WTC11 (cell line): ENCODE data around the gene RSL1D1. TPM values are rescaled to one million over a fixed set of nuclear protein-coding genes. Genes with fewer than 3 reads are reported as not detected.
A peak's percentile ranks its signal among the peaks of the same experiment; 100 is the strongest.

Source experiments
- ATAC-seq: fragments of 200-7000 bp; cut with Tn5 transposase; 2 replicates; pipeline ENCODE4 v1.10.0; 2021; ENCODE audit warnings: mild to moderate bottlenecking, moderate library complexity
- CTCF ChIA-PET: fragments of 300-600 bp; sonication (Branson Sonifier 250); formaldehyde crosslinking; loops from one replicate; lab custom pipeline; 2021; ENCODE audit warnings: antibody characterized with exemption; lab: Charles Lee
- POLR2A ChIA-PET: fragments of 350-600 bp; sonication (Branson Sonifier 250); formaldehyde crosslinking; loops from one replicate; lab custom pipeline; 2021; ENCODE audit warnings: antibody characterized with exemption; lab: Charles Lee
- DNase-seq: peaks from one replicate; pipeline ENCODE4 v3.0.0; 2021; ENCODE audit warnings: low spot score
- H3K27ac Mint-ChIP-seq: 2 replicates; pipeline ENCODE4 v1.8.0; 2021; ENCODE audit warnings: mixed read lengths
- H3K27me3 Mint-ChIP-seq: 2 replicates; pipeline ENCODE4 v1.8.0; 2021; ENCODE audit warnings: low read depth, mild to moderate bottlenecking, moderate library complexity, mixed read lengths
- H3K36me3 Mint-ChIP-seq: 2 replicates; pipeline ENCODE4 v1.8.0; 2021; ENCODE audit warnings: mixed read lengths
- H3K4me1 Mint-ChIP-seq: 2 replicates; pipeline ENCODE4 v1.8.0; 2022; ENCODE audit warnings: mixed read lengths
- H3K4me3 Mint-ChIP-seq: 2 replicates; pipeline ENCODE4 v1.8.0; 2021; ENCODE audit warnings: mild to moderate bottlenecking, moderate library complexity, mixed read lengths
- H3K9me3 Mint-ChIP-seq: 2 replicates; pipeline ENCODE4 v1.8.0; 2021; ENCODE audit warnings: mixed read lengths
- EMX1 ChIP-seq: fragments of 250-450 bp; sonication (Bioruptor Pico); IDR thresholded peaks from 2 replicates; pipeline ENCODE4 v1.8.0; 2021; ENCODE audit warnings: mild to moderate bottlenecking
- ESRRA ChIP-seq: sonication (generic); formaldehyde crosslinking; IDR thresholded peaks from 2 replicates; pipeline ENCODE4 v1.8.1; 2022; ENCODE audit warnings: mild to moderate bottlenecking, missing genetic modification reagents, borderline replicate concordance
- HMGA2 ChIP-seq: fragments of 250-450 bp; sonication (Bioruptor Pico); IDR thresholded peaks from 2 replicates; pipeline ENCODE4 v1.4.0; 2021; ENCODE audit warnings: mild to moderate bottlenecking, moderate library complexity
- KAT7 ChIP-seq: sonication (generic); formaldehyde crosslinking; IDR thresholded peaks from 2 replicates; pipeline ENCODE4 v1.8.1; 2023; ENCODE audit warnings: missing genetic modification reagents, mild to moderate bottlenecking, borderline replicate concordance
- MXD4 ChIP-seq: fragments of 250-450 bp; sonication (Bioruptor Pico); IDR thresholded peaks from 2 replicates; pipeline ENCODE4 v1.8.0; 2021; ENCODE audit warnings: mild to moderate bottlenecking, moderate library complexity, borderline replicate concordance
- NFYB ChIP-seq: sonication (generic); formaldehyde crosslinking; conservative IDR thresholded peaks from 2 replicates; pipeline ENCODE4 v1.8.0; 2022; ENCODE audit warnings: low read depth, missing genetic modification reagents
- SMAD4 ChIP-seq: sonication (generic); formaldehyde crosslinking; IDR thresholded peaks from 2 replicates; pipeline ENCODE4 v1.8.0; 2022; ENCODE audit warnings: mild to moderate bottlenecking, missing genetic modification reagents
- ZMAT4 ChIP-seq: fragments of 250-450 bp; sonication (Bioruptor Pico); IDR thresholded peaks from 2 replicates; pipeline ENCODE4 v1.9.0; 2021; ENCODE audit warnings: mild to moderate bottlenecking
- ZNF317 ChIP-seq: sonication (generic); formaldehyde crosslinking; IDR thresholded peaks from 2 replicates; pipeline ENCODE4 v1.8.1; 2023; ENCODE audit warnings: low read depth, mild to moderate bottlenecking, moderate library complexity, missing genetic modification reagents, borderline replicate concordance
- ZNF396 ChIP-seq: fragments of 250-450 bp; sonication (Bioruptor Pico); IDR thresholded peaks from 2 replicates; pipeline ENCODE4 v1.8.0; 2021; ENCODE audit warnings: mild to moderate bottlenecking, moderate library complexity, borderline replicate concordance
- ZNF416 ChIP-seq: fragments of 250-450 bp; sonication (Bioruptor Pico); IDR thresholded peaks from 2 replicates; pipeline ENCODE4 v1.9.0; 2021; ENCODE audit warnings: mild to moderate bottlenecking, inconsistent platforms
- ZNF532 ChIP-seq: fragments of 250-450 bp; sonication (Bioruptor Pico); IDR thresholded peaks from 2 replicates; pipeline ENCODE4 v1.9.0; 2021; ENCODE audit warnings: mild to moderate bottlenecking, borderline replicate concordance
- total RNA-seq: library from RNA; stranded (reverse); gene quantifications from 3 replicates; pipeline ENCODE4 v1.2.3, GENCODE V29; 2021
- TF ChIP-seq, protein P1 (sequence below): sonication (generic); formaldehyde crosslinking; IDR thresholded peaks from 2 replicates; pipeline ENCODE4 v1.8.1; 2023; ENCODE audit warnings: mild to moderate bottlenecking, missing genetic modification reagents, borderline replicate concordance
- TF ChIP-seq, protein P2 (sequence below): sonication (generic); formaldehyde crosslinking; IDR thresholded peaks from 2 replicates; pipeline ENCODE4 v1.8.1; 2023; ENCODE audit warnings: mild to moderate bottlenecking, missing genetic modification reagents, moderate library complexity
- TF ChIP-seq, protein P3 (sequence below): sonication (generic); formaldehyde crosslinking; IDR thresholded peaks from 2 replicates; pipeline ENCODE4 v1.8.1; 2022; ENCODE audit warnings: mild to moderate bottlenecking, missing genetic modification reagents, moderate library complexity, borderline replicate concordance

The RSL1D1 gene
- total RNA-seq, 1 experiment from 2014 or later, result 227 TPM

DNA sequence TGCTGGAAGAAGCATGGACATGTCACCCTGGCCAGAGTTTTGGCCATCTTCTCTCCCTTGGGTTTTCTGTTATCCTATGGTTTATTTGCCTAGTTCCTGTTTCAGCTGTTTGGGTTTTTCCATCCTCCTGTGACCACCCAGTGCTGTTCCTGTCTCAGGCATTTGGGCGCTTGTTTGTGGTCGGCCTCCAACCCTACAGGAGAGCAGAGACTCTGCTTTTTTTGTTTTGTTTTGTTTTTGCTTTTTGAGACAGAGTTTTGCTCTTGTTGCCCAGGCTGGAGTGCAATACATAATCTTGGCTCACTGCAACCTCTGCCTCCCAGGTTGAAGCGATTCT, 51.0 kb downstream of the RSL1D1 start (continued):
- no peak for TF ChIP-seq ZNF532 (CRISPR knock-in tag)
- TF ChIP-seq, all 79 proteins: peak for 0

GRCh38 chr16:11799509-11800381, 51.6 kb downstream of the RSL1D1 start:
- CTCF ChIA-PET, result interaction anchor here (3.5 kb wide), 1 partner anchor 22 kb away, joined by 15 read pairs; no protein-coding TSS in a partner anchor
- TF ChIP-seq NFYB (CRISPR knock-in tag) (no peak), HMGA2 (CRISPR knock-in tag) (no peak), ZNF317 (CRISPR knock-in tag) (no peak), SMAD4 (no peak), KAT7 (CRISPR knock-in tag) (no peak), MXD4 (CRISPR knock-in tag) (no peak), ZNF416 (CRISPR knock-in tag) (no peak), EMX1 (CRISPR knock-in tag) (no peak), ESRRA (CRISPR knock-in tag) (no peak), ZMAT4 (CRISPR knock-in tag) (no peak), ZNF396 (CRISPR knock-in tag) (no peak)
- TF ChIP-seq, protein P1, sequence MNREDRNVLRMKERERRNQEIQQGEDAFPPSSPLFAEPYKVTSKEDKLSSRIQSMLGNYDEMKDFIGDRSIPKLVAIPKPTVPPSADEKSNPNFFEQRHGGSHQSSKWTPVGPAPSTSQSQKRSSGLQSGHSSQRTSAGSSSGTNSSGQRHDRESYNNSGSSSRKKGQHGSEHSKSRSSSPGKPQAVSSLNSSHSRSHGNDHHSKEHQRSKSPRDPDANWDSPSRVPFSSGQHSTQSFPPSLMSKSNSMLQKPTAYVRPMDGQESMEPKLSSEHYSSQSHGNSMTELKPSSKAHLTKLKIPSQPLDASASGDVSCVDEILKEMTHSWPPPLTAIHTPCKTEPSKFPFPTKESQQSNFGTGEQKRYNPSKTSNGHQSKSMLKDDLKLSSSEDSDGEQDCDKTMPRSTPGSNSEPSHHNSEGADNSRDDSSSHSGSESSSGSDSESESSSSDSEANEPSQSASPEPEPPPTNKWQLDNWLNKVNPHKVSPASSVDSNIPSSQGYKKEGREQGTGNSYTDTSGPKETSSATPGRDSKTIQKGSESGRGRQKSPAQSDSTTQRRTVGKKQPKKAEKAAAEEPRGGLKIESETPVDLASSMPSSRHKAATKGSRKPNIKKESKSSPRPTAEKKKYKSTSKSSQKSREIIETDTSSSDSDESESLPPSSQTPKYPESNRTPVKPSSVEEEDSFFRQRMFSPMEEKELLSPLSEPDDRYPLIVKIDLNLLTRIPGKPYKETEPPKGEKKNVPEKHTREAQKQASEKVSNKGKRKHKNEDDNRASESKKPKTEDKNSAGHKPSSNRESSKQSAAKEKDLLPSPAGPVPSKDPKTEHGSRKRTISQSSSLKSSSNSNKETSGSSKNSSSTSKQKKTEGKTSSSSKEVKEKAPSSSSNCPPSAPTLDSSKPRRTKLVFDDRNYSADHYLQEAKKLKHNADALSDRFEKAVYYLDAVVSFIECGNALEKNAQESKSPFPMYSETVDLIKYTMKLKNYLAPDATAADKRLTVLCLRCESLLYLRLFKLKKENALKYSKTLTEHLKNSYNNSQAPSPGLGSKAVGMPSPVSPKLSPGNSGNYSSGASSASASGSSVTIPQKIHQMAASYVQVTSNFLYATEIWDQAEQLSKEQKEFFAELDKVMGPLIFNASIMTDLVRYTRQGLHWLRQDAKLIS (CRISPR knock-in tag), result no peak
- TF ChIP-seq, protein P2, sequence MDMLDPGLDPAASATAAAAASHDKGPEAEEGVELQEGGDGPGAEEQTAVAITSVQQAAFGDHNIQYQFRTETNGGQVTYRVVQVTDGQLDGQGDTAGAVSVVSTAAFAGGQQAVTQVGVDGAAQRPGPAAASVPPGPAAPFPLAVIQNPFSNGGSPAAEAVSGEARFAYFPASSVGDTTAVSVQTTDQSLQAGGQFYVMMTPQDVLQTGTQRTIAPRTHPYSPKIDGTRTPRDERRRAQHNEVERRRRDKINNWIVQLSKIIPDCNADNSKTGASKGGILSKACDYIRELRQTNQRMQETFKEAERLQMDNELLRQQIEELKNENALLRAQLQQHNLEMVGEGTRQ, result no peak
- TF ChIP-seq, protein P3, sequence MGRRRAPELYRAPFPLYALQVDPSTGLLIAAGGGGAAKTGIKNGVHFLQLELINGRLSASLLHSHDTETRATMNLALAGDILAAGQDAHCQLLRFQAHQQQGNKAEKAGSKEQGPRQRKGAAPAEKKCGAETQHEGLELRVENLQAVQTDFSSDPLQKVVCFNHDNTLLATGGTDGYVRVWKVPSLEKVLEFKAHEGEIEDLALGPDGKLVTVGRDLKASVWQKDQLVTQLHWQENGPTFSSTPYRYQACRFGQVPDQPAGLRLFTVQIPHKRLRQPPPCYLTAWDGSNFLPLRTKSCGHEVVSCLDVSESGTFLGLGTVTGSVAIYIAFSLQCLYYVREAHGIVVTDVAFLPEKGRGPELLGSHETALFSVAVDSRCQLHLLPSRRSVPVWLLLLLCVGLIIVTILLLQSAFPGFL, result no peak
- Mint-ChIP-seq H3K27ac (peak overlapping the region; percentile 62), H3K9me3 (no peaks in the 10 kb centered on the region), H3K4me1 (peaks cover 33% of the 10 kb centered on the region), H3K36me3 (peaks cover 5% of the 10 kb centered on the region; the same call in 1 of the 2 replicates), H3K27me3 (no peaks in the 10 kb centered on the region), H3K4me3 (peak overlapping the region; percentile 8)
- DNase-seq (no peak), ATAC-seq (no peak)
- POLR2A ChIA-PET, result no interaction called here
